Ishikawa (cell line): ENCODE data around the gene IL4R.

Experiments
- CEBPB ChIP-seq: IDR thresholded peaks from 2 replicates; pipeline ENCODE4 v1.6.1; 2012
- CREB1 ChIP-seq: IDR thresholded peaks from 2 replicates; pipeline ENCODE4 v1.6.1; 2012; ENCODE audit warnings: low read depth
- EGR1 ChIP-seq: IDR thresholded peaks from 2 replicates; pipeline ENCODE4 v1.6.1; 2012
- EP300 ChIP-seq: IDR thresholded peaks from 2 replicates; pipeline ENCODE4 v1.6.1; 2012; ENCODE audit warnings: borderline replicate concordance
- FOXM1 ChIP-seq: IDR thresholded peaks from 2 replicates; pipeline ENCODE4 v1.6.1; 2012; ENCODE audit warnings: low read depth, borderline replicate concordance
- MAX ChIP-seq: IDR thresholded peaks from 2 replicates; pipeline ENCODE4 v1.6.1; 2012
- NFIC ChIP-seq: IDR thresholded peaks from 2 replicates; pipeline ENCODE4 v1.6.1; 2012
- RAD21 ChIP-seq: IDR thresholded peaks from 2 replicates; pipeline ENCODE4 v1.6.1; 2012; ENCODE audit warnings: low read depth
- REST ChIP-seq: IDR thresholded peaks from 2 replicates; pipeline ENCODE4 v1.6.1; 2012; ENCODE audit warnings: low read depth, mild to moderate bottlenecking
- TAF1 ChIP-seq: IDR thresholded peaks from 2 replicates; pipeline ENCODE4 v1.6.1; 2012; ENCODE audit warnings: low read depth, mild to moderate bottlenecking
- TCF12 ChIP-seq: IDR thresholded peaks from 2 replicates; pipeline ENCODE4 v1.6.1; 2012; ENCODE audit warnings: low read depth
- TEAD4 ChIP-seq: IDR thresholded peaks from 2 replicates; pipeline ENCODE4 v1.6.1; 2012
- USF1 ChIP-seq: IDR thresholded peaks from 2 replicates; pipeline ENCODE4 v1.6.1; 2012
- YY1 ChIP-seq: IDR thresholded peaks from 2 replicates; pipeline ENCODE4 v1.6.1; 2012; ENCODE audit warnings: low read depth
- ZBTB7A ChIP-seq: IDR thresholded peaks from 2 replicates; pipeline ENCODE4 v1.6.1; 2012; ENCODE audit warnings: low read depth

The IL4R gene

GRCh38 chr16:27326738-27327585, 13.2 kb downstream of the IL4R start:
- TF ChIP-seq NFIC (peak; percentile 43; the same call in 1 of the 2 replicates), CEBPB (peak; percentile 95), EGR1 (no peak), RAD21 (peak; percentile 3; the same call in 1 of the 2 replicates), TCF12 (peak; percentile 77), MAX (peak; percentile 41; the same call in 1 of the 2 replicates), TEAD4 (no peak), USF1 (0 out of 2 replicates have a peak, but pooled peaks have one; percentile 9), FOXM1 (no peak), ZBTB7A (peak; percentile 75), TAF1 (no peak), EP300 (peak; percentile 64), REST (no peak)

GRCh38 chr16:27327586-27327915, 13.8 kb downstream of the IL4R start:
- TF ChIP-seq CEBPB: no peak
- TF ChIP-seq YY1: no peak
- TF ChIP-seq EGR1: no peak
- TF ChIP-seq TAF1: no peak

- TF ChIP-seq RAD21: no peak
- TF ChIP-seq TEAD4: no peak
- TF ChIP-seq REST: no peak
- no peak for TF ChIP-seq ZBTB7A
- no peak for TF ChIP-seq EGR1
- no peak for TF ChIP-seq CREB1
- TF ChIP-seq FOXM1: no peak
- no peak for TF ChIP-seq NFIC
- no peak for TF ChIP-seq TCF12
- TF ChIP-seq TAF1: no peak
- no peak for TF ChIP-seq EP300
- TF ChIP-seq CEBPB: no peak
- no peak for TF ChIP-seq YY1
- no peak for TF ChIP-seq USF1
These were observed 15.2 kb downstream of the IL4R start for GRCh38 chr16:27328937-27329336.

GRCh38 chr16:27330542-27330941, 16.8 kb downstream of the IL4R start:
- TF ChIP-seq MAX: no peak
- 0 out of 2 replicates have a peak, but pooled peaks have one; percentile 31 for TF ChIP-seq EP300

GRCh38 chr16:27332105-27332504, 18.3 kb downstream of the IL4R start:
- TF ChIP-seq ZBTB7A (no peak), EGR1 (no peak), YY1 (no peak), TCF12 (no peak), USF1 (no peak), CEBPB (no peak), FOXM1 (no peak), NFIC (no peak), RAD21 (no peak), REST (no peak), TEAD4 (no peak), TAF1 (no peak), EP300 (no peak), CREB1 (no peak), MAX (no peak)
